Measurements from ENCODE around the gene CEACAM6.

Gene CEACAM6

DNA sequence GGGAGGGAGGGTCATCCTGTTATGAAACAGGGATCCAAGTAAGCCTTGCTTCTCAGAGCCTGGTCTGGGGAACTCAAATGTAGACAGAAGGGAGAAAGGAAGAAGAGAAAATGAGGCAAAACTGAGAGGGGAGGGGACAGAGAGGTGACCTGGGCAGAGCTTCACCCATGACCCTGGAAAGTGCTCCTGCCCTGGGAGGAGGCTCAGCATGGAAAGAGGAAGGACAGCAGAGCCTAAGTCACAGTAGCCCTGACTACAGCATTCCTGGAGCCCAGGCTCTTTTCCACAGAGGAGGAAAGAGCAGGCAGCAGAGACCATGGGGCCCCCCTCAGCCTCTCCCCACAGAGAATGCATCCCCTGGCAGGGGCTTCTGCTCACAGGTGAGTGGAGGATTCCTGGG, 41.0 kb downstream of the CEACAM6 start, which contains the start of gene CEACAM3:
CEACAM3 (plus strand) TSS at position 226 of the 400 bp plus-strand sequence; CDS start at position 317, 91 bp downstream.
- no peak for DNase-seq (ENCODE audit: low read depth)

DNA sequence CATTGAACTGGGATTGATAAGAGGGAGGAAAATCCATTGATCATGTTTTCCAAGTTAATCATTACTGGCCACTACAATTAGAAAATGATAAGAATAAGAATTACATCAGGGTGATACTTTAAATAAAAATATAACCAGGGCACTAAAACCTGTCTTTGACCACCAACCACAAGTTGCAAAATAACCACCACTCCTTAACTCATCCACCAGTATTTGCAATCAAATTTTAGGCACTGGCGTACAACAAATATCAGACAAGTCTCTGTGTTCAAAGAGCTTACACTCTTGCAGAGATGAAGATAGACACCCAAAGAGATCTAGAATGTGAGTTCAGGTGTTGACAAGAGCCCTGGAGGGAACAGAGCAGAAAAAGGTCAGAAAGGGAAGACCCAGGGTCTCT, 41.6 kb downstream of the CEACAM6 start:
- no peak for DNase-seq (ENCODE audit: low read depth)

DNA sequence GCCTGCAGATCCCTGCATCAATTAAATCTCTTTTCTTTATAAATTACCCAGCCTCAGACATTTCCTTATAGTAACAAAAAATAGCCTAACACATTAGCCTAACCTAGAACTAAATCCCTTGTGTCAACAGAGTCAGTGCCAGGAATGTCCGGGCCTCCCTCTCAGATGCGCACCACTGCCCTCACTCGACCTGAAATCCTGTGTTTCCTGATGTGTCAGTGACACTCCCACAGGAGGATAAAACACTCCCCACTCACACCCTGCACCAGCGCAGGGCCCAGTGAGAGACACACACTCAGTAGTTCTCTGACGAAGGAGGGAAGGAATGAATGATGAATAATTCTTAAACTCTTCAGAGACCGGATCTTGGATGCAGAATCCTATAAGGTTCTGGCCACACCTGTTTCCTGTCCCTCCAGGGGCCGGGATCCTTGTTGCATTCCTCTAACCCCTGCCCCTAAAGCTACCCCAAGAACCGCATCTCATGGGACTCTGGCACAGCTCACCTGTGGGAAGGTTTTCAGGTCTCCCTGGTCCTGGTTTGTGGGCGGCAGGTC, 44.2 kb downstream of the CEACAM6 start:
- no peak for DNase-seq (ENCODE audit: low read depth)

DNA sequence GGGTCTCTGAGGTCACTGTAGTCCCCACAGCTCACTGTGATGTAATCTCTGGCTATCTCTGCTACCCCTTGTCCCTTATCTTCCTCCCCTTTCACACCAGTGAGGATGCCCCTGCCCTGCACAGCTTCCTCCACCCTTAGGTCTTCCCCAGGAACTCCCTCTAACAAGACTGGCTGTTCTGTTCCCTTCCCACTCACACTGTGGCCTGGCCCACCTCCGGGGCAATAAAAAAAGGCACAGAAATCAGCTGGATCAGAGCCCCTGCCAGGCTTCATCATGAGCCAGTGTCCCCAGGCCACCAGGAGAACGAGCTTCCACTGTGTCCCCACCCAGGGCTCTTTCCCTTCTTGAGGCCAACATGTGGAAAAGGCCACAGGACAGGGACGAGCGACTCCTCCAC, 45.7 kb downstream of the CEACAM6 start:
- no peak for DNase-seq (ENCODE audit: low read depth)

DNA sequence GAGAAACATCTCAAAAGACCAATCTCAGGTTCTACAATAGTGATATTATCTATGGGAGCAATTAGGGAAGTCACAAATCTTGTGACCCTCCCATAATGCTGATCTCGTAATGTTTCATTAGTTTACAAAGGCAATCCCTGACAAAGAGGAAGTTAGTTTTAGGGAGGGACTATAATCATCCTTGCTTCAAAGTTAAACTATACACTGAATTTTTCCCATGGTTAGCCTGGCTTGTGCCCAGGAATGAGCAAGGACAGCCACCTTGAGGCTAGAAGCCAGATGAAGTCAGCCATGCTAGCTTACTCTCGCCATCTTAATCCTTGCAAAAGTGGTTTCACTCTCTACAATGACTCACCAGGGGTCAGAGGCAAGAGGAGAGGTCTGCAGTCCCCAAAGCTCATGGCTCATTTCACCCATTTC, 46.5 kb downstream of the CEACAM6 start:
- DNase-seq (ENCODE audit: low read depth), result no peak

DNA sequence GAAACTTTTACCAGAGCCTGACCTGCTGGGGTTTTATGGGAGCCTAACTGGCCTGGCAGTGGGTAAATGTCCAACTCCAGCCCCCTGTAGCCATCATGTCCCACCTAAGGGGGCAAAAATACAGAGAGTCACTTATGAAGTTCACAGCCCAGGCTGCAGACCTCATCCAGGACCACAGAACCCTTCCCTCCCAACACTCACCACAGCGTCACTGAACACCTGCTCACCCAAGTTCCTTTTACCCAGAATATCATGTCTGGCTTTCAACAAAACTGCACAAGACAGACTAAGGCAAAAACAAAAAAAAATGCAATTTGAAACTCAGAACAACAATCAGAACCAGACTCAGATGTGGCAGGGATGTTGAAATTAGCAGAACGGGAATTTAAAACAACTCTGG, 47.4 kb downstream of the CEACAM6 start:
- DNase-seq (ENCODE audit: low read depth), result no peak

DNA sequence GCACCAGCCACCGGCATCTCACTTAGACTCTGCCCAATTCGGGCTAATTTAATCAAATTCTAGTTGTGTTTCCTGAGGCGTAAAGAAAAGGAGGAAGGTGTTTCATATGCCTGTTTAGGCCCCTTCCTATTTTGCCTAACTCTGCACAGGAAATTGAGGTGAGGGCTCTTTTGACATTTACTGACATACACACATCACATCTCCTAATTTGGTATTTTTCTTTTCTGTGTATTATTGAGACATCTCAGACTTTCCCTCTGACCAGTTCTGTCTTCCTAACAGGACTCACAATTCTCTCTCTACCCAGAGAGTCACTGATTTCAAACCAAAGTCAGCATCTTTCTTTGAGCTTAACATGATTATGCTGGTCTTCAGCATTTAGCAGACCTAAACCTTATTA, 49.0 kb downstream of the CEACAM6 start:
- no peak for DNase-seq (ENCODE audit: low read depth)

DNA sequence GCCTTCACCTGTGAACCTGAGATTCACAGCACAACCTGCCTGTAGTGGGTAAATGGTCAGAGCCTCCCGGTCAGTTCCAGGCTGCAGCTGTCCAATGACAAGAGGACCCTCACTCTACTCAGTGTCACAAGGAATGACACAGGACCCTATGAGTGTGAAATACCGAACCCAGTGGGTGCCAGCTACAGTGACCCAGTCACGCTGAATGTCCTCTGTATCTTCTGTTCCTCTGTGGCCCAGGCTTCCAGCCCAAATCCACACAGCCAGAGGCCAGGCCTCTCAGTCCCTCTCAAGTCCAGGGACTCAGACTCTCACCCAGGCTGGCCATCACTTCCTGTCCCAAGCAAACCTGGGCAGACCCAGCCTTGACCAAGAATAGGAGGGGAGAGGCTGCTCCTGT, 51.8 kb downstream of the CEACAM6 start:
- DNase-seq (ENCODE audit: low read depth), result no peak

DNA sequence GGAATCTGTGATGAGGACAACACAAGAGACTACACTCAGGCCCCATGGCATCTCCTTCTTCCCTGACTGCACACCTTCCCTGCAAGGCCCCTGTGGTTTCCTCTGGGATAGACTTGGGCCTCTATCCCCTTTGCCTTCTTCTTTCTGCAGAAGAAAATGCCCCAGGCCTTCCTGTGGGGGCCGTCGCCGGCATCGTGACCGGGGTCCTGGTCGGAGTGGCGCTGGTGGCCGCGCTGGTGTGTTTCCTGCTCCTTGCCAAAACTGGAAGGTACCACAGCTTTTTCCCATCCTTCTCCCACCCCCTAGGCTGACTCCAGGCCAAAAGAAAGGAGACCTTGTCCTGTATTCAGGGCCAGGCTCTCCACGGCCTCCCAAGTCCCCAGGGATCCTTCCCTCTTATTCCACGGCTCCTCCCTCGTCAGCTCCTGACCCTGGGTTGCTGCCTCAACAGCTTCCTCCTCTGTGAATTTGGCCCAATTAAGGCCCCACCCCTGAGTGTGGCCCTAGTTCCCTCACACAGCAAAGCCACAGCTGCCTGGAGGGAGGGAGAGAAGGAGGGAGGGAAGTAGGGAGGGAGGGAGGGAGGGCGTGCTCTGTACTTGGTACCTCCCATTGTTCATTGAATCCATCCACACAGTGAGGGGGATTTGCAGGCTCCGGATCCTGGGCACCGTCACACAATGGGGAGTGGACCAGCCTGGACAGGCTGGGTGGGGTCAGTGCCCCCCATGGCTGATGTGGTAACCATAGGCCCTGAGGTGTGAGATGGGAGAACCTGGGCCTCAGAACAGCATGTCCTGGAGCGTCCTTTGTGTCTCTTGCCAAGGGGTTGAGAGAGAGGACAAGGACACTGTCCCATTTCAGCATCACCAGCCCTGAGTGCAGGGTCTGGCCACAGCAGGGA, 53.6 kb downstream of the CEACAM6 start:
- no peak for DNase-seq (ENCODE audit: low read depth)

DNA sequence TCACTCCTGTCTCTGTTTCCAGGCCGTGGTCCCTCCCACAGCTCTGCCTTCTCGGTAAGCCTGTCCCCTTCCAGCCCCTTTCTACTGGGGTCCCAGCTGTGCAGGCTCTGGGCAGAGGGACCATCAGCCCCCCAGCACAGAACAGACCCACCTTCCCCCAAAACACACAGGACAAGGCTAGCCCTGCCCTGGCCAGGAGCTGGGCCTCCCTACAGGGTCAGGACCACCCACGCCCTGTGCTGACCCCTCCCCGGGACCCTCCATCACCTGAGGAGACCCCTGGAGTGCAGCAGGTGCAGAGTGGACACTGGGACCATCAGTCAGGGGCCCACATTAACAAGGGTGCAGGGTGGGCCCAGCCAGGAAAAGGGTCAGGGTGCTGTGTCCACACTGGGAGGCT, 55.0 kb downstream of the CEACAM6 start:
- no peak for DNase-seq (ENCODE audit: low read depth)

DNA sequence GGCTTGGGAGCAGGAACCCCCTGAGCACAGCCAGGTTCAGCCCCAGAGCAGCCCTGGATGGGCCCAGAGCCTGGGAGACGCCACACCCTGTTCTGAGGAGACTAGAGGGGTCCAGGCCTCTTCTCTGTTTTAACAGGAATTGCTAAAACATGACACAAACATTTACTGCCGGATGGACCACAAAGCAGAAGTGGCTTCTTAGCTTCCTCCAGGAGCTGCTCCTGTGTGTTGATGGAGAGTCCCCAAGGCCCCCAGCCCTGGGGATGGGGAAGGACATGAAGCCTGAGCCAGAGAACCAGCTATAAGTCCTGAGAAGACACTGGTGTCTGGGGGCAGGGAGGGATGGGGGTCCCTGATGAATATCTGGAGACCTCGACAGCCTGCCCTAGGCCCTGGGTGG, 55.7 kb downstream of the CEACAM6 start:
- no peak for DNase-seq (ENCODE audit: low read depth)

DNA sequence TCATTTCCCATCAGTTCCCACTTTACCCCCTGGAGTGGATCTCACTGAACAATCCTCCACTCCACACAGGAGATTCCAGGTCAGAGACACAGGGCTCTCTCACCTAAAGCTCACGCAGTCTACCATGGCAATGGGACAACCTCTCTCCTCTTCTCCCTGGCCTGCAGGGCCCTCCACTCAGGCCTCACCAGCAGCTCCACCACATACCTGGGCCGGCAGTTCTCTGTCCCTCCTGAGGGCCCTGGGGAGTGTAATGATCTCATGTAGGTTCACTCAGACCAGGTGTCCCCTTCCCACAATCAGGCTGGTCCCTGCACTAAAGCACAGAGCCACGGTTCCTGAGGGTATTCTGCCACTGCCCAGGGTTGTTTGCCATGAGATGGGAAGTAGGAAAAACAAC, 56.7 kb downstream of the CEACAM6 start:
- DNase-seq (ENCODE audit: low read depth), result no peak

DNA sequence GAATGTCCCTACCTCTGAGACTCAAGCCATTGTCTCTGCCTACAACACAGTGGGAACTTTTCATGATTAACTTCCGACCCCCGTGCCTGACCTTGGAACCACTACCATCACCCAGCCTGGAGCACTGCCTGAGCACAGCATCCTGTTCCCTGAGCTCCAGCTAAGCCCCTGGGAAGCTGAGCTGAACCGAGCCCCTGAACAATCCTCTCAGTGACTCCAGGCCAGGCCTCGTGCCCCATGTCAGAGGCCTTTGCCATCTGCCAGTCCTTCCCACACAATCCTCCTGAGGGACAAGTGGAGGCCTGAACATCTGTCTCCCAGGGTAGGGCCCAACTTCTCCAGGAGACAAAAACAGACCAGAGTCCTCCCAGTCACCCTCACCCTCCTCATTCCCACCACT, 58.6 kb downstream of the CEACAM6 start:
- DNase-seq (ENCODE audit: low read depth), result no peak

DNA sequence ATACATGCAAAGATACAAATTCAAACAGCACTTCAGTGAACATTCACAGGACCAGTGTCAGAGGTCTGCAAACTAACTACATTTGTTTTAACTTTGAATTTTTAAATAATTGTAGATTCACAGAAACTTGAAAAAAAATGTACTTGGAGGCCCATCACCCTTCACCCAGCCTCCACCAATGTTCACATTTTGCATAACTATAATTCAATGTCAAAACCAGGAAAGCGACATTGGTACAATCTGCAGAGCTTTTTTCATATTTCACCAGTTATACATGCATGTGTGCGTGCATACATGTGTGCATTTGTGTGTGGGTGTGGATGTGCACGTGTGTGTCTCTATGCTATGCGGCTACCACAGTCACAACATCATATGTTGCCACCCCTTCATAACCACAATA, 60.0 kb downstream of the CEACAM6 start:
- DNase-seq (ENCODE audit: low read depth), result no peak

DNA sequence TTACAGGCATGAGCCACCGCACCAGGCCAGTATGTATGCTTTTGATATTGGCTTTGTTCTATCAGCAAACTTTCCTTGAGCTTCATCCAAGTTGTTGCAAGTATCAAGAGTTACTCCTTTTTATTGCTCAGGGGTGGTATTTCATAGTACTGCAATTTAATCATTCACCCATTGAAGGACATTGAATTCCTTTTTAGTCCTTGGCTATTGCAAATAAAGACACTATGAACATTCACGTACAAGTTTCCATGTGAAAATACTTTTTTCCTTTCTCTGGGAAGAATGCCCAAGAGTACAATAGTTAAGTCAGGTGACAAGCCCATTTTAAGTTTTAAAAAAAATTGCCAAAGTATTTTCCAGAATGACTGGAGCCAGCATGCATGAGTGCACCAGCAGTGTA, 61.4 kb downstream of the CEACAM6 start:
- DNase-seq (ENCODE audit: low read depth), result no peak

DNA sequence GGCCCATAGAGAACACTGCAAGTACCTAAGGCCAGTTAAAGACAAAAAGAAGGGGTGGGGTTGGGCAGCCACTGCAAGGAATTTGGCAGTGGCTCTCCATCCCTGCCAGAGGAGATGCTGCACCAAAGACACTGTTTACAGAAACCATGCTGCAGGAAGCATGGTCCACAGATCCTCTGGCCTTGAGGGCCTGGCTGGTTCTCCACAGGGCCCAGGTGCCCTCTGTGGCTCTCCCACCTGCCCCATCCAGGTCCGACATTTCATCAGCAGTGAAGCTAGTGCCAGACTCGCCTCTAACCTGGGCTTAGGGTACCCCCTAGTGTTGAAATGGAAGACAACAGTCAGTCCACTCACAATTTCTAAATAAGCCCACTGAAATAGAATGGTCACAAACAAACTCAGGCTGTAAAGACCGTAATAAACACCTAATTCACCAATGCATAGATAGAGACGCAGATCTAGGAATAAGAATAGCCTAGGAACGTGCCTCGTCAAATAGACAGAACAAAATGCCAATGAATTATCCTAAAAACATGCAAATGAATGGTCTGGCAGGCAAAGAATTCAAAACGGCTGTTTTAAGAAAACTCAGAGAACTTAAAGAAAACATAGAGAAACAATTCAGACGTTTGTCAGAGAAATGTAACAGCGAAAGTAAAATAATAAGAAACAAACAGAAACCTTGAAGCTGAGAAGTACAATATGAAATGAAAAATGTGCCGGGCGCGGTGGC, 65.8 kb downstream of the CEACAM6 start:
- no peak for DNase-seq (ENCODE audit: low read depth)

All from stimulated activated CD8-positive, alpha-beta memory T cell treated with anti-CD3 and anti-CD28 coated beads, Interleukin-4, amount 100 ng/mL, for 24 hours (primary cell).